ENCODE results near the gene SMG1.

SMG1 gene

DNA sequence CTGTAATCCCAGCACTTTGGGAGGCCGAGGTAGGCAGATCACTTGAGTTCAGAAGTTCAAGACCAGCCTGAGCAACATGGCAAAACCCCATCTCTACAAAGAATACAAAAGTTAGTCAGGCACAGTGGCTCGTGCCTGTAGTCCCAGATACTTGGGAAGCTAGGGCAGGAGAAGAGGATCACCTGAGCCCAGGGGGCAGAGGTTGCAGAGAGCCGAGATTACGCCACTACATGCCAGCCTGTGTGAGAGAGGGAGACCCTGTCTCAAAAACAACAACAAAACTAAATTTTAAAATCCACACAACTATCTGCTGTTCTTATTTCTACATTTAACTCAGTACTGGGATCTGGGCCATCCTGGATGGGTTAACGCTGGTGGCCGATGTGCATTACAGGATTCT is 83.6 kb downstream of the SMG1 start:
- DNase-seq, result no peak

DNA sequence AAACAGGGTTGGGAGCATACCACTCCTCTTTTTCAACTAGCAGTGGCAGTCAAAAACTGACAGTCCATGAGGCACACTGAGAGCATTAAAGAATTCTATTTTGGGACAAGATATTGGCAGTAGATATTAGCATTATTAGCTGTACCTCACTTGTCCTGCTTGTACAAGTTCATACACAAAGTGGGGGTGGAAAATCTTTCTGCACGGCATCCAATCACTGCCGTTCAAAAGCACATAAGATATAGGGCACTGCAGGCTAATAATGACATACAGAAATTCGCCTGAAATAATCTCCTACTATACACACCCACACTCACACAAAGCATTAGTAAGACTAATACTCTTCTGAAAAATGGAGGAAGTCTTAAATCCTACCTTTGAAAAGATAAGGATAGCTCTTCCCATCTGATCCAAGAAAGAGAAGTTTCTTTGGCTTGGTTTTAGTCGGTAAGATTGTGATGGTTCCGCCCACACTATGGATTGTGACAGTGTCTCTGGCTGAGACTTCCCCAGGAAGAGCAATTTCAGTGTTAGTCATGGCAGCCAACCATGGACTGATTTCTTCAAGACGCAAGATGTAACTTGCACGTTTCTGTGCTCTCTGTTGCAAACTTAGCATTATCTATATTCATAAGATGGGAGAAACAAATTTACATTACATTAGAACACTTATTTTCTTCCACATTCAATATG is 84.2 kb downstream of the SMG1 start:
- no peak for DNase-seq

DNA sequence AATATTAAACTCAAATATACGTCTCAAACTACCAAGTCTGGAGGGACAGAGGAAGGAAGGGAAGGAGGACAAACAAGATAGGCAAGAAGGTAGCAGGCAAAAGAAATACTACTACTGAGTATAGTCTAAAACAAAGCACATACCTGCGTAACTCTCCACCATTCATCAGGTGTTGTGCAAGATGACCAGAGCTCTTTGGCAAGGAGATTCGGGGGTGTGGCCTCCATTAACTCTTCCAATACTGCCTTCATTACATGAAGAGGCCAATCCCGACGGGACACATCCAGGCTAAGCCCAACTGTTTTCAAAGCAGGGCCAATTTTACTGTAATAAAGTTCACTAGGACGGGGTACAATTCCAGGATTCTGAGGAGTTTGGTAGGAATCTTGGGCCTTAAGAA is 86.7 kb downstream of the SMG1 start:
- DNase-seq, result no peak

DNA sequence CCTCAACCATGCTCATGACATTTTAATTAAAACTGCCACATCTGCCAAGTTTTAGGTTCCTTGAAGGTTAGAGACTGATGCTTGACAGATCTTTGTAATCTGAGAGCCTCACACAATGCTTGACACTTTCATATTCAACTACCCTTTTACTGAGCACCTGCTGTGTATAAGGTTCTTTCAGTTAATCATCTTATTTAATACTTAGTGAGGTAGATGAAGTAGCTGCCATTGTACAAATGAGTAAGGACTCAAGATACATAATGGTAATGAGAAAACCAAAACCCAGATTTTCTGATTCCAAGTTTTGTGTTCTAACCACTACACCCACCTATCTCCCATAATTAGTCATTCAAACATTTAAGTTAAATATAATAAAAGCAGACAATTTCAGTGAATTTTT is 89.5 kb downstream of the SMG1 start:
- no peak for DNase-seq

DNA sequence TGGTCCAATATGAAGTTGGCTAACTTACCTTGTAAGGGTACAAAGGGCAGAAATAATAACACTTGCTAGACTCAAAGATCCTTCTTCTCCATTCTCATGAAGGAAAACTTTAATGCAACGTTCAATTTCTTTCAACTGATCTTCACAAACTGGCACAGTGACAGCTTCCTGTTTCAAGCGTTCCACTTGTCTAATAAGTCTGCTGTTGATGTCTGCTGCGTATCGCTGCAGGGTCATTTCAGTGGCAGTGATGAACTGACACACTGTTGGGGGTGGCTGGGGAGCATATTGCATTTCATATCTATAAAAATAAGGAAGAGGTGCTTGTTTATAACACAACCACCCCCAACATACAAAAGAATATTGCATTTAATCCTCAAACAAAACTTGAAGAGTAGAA is 91.3 kb downstream of the SMG1 start:
- no peak for DNase-seq

DNA sequence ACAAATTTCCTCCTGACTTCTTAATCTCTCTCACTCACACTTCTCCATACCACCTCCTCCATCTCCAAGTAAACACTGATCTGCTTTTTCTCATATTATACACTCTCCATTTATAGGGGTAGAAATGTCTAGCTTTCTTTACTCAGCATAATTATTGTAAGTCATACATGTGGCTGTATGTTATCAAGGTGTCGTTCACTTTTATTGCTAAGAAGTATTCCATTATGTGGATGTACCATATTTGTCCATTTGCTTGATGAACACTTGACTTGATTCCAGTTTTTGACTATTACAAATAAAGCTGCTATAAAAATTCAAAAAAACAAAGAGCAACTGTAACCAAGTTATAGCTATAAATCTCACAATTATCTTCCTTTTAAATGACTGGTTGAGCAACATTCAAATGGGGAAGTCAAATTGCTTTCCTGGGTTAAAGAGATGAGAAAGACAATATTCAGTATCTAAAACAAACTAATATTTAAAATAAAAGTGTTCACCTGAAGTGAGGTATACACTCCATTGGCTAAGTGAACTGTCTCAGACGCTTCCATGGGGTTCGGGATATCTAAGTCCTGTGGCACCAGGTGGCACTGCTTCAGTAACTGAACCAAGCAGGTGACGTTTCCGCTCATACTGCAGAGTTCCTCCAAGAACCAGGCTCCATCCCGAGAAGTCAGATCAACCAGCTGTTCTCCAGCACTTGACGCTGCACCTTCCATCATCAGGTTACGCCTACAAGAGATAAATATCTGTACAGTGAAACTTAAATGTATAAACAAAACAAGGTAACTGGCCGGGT is 92.3 kb downstream of the SMG1 start:
- DNase-seq, result no peak

DNA sequence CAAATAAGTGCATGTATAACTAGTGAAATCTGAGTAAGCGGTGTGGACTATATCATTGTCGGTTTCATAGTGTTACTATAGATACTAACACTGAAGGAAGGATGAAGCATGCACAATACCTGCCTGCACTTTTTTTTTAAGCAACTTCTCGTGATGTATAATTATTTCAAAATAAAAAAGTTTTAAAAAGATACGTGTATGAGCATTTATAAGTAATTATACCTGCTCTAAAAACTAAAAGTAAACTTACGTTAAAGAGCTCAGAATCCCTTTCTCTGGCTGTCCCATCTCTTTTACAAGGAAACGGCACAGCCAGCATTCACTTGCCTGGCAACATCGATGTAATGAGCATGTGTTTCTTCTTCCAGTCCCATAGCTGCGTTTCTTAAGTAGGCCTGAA is 93.6 kb downstream of the SMG1 start:
- DNase-seq, result no peak

DNA sequence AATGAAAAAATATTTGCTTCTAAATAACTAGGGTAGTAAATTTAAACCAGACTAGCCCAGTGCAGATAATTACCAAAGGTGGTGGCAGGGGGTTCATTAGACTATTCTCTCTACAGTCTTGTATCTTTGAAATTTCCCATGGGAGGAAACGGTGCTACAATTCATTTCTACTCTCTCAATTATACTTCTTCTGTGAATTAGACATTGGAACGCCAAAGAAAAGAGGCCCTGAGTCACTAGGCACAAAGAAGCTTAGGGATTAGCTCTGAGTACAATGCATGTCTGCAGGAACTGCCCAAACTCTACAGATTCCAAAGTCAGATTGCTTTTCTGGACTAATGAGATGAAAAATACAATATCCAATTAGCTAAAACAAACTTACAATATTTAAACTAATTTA is 94.2 kb downstream of the SMG1 start:
- no peak for DNase-seq

DNA sequence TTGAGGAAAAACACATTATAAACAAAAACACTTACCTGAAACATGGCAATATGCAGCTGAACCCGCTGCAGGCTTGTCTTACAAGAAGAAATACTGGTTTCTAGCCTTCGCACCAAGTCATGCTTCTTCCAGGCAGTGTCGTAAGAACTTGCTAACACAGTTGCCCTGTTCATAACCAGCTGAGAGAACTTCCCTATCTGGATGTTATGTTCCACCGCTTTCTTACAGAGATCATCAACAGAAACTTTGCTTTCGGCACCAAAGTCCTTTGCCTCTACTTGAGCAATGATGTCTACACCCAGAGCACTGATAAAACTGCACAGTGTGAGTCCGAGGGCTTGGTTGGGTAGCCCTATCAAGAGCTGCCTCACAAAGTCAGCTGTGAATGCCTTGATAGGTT is 97.0 kb downstream of the SMG1 start:
- no peak for DNase-seq

DNA sequence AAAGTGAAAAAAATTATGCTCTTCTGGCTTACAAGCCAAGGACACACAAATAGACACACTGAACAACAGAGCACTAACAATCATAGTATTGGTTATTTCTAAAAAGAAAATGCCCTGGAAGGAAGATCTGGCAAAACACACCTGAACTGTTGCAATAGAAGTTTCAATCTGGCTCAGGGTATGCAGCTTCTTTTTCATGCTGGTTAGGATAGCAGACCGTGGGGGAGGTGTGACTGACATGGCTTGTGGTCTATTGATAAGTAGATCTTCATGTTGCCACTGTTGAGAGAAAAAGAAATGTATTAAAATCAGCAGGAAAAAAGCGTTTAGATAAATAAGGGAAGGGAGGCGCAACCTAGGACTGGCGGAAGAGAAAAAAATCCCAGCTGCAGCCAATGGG is 98.3 kb downstream of the SMG1 start:
- DNase-seq, result no peak

DNA sequence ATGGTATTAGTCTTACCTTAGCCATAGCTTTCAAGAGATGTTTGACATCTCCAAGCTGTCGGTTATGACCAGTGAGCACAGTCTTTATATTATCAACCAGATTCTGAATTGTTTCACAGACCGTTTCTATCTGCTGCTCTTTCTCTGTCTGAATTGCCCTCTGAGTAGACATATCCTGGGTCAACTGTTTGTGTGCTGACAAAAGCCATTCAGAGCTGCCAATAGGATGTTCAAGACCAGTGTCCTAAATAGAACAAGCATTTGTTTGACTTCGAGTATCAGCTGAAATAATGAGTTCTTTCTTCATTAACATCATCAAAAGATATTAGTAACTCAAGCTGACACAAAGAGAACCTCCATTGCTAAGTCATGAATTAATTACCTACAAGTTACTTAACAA is 109.9 kb downstream of the SMG1 start:
- DNase-seq, result no peak

DNA sequence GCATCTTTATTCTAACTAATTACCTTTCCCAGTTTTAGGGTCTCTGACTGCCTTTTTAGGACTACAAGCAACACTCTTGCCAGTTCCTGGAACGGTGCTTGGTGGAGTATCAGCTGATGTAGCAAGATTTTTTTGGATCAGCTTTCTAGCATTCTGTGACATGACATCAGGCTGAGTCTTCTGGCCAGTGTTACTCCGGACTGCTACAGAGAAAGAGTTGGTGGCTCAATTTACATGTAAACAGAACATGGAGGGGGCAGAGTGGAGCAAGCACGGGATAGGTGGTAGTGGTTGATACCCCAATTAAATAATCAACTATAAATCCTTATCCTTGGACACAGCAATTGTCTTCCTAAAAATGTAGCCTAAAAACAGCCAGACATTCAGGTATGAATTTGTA is 114.3 kb downstream of the SMG1 start:
- DNase-seq, result no peak

DNA sequence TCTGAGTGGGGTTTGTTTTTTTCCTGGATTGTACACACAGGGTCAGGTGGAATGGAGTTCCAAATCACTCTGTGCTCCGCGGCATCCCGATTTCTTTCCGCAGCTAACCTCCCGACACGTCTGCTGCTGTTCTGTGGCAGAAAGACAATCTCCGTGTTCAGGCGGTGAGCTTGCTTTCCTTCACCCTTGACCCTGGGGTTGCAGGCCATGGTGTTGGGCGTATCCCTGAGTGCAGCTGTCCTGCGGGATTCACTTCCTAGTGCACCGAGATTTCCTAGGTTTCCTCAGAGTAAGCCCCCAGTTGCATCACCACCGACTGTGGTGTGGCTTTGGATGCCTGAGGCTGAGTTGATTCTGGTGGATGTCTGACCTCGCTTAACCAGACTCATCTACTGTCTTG is 117.0 kb downstream of the SMG1 start:
- no peak for DNase-seq

DNA sequence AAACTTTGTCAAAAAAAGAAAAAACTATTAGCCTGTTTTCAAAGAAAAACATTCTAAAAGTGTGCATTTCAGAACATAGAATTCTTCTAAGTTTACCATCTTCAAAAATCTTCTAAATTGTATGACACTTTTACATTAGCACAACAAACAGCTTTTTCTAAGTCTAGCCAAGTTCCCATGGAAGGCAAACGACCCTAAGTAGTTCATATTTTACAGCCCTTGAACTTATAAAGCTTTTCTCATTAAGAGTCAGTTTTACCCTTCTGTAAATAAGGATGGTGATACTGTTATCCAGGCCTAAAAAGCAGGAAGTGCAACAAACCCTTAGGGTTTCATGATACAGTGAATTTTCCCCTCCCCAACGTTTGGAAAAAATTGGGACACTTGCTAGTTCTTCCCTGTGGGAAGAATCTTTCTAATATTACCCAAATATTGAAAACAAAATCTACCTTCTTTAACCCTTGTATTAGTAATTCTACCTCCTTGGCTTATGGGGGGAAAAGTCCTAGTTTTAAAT is 120.9 kb downstream of the SMG1 start:
- no peak for DNase-seq

DNA sequence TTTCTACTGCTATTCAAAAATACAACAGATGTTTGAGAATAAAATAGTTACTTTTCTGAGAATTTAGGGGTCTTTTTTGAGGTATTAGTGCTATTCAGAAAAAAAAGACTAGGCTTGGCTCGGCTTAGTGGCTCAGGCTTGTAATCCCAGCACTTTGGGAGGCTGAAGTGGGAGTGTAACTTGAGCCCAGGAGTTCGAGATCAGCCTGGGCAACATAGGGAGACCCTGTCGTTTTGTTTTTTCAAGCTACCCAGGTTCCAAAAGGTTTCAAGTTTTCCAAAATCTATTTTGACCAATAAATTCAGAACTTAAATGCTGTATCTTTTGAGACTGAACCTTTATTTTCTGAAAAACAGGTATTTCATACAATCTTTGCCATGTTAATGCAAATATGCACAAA is 121.7 kb downstream of the SMG1 start:
- no peak for DNase-seq

DNA sequence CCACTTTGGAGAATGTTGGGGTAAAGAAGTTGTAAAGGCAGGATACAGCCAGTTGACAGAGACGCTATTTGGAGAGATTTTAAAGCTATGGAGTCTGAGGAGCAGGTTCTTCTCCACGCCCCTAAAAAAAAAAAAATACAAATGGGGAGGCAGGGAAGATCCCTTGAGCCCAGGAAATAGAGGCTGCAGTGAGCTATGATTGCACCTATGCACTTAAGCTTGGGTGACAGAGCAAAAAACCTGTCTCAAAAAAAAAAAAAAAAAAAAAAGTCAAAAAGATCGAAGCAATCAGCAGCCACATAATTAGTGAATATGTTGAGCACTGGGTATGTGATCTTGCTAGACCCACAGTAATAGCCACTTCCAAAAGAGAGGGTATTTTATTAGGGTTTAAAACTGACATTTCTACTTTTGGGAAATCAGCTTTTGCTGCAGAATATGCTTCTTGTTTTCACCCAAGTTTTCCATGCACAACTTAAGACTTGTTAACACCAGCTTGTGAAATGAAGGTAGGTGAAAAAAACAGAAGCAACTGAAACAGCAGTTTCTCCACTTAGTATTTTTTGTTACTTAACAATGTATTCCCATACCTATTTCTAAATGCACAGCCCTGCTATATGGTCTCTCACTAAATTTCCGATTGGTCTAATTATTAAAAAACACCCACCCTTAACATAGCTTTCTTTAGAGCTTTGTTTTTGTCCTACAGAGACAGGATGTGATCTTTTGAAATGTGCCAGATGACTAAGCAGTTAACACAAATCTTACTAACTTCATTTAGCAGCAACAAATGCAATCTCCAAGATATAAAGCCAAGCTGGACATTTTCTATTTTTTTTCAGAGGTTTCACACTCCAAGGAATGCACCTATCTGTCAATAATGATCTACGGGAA is 122.4 kb downstream of the SMG1 start:
- peak in 1 of 2 experiments; percentile 47 for DNase-seq

DNA sequence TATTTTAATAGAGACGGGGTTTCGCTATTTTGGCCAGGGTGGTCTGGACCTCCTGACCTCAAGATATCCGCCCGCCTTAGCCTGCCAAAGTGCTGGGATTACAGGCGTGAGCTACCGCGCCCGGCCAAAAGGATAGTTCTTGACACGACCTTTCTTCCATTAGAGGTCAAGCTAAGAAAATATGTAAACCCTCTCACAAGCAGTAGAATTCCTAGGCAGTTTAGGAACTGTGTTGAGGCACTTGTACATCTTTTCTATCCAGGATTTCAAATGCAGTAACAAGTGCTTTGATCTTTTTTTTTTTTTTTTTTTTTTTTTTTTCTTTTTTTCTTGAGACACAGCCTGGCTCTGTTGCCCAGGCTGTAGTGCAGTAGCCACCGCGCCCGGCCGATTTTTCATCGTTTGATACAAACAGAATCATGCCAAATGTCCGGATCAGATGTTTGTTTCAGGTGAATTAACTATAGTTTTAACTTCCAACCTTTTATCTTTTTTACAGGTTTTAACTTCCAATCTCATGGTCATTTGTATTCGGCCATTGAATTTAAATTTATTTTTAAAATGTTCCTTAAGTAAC is 123.4 kb downstream of the SMG1 start:
- DNase-seq, result no peak

DNA sequence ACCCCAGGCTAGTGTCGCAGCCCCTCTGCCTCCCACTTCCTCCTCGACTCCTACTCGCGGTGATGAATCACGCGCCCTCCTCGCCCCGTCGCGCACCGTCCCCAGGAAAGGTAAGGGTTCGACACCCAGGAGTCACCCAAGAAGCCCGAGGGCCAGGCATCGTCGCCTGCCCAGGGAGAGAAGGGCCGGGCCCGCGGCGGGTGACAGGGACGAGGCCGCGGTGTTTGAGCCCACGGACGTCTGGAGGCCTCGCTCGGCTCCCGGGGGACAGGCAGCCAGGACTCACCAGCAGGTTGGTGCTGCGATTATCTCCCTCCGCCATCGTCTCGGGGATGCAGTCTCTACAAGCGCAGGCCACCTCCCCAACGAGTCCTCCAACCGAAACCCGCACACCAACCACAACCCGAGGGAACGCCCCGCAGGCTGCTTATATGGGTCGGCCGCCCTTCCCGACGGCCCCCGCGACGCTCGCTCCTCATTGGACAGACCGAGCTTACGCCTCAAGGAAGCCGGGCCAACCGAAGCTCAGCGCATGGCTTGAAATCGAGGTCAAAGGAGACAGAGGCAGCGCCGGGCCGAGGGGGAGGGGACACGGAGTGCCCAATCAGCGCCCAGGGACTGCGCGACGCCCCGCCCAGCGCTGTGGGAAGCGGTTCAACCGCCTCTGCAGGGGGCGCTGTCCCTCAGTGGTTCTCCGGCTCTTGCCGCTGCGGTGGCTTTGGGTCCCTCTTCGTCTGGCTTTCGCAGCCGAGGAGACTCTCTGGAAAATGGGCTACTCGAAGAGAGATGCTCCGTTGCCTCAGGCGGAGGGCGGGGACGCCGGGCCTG is 124.8 kb downstream of the SMG1 start, which contains the start of gene ARL6IP1:
ARL6IP1 (minus strand) TSS at position 405 of the 828 bp plus-strand sequence; CDS start at position 322, 83 bp downstream.
- DNase-seq, result peak; percentile 92

DNA sequence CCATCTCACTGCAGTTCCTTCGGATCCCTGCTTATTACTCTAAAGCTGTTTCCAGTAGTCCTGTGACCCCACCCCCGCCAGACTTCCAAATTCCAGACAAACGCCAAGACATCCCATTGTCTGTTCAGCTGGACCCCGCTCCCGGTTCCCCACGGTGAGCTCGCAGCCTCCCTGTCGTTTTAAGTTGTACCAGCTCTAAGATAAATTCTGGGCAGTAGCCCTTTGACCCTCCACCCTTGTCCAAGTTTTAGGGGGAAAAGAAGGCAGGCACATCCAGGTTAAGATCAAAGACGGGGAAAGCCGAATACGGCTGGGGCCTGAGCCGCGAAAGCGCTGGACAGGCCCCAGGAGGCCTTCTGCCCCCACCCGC is 125.4 kb downstream of the SMG1 start:
- no peak for DNase-seq

DNA sequence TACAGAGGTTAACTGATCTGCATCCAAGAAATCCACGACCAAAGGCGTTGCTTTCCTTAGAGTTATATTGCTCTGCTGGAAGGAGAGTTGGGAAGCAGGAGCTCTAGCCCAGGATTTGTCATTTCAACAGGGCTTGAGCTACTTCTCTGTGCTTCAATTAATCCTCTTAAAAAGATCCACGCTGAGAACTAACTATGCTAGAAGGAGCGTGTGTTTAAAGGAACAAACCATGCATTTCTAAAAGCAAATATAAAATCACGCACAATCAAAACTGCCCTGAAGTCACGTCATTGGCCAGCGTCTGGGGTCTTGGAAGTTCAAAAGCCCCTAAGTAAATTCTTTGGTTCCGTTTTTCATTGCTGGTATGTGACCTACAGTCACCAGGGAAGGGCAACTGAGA is 125.9 kb downstream of the SMG1 start:
- DNase-seq, result no peak

DNA sequence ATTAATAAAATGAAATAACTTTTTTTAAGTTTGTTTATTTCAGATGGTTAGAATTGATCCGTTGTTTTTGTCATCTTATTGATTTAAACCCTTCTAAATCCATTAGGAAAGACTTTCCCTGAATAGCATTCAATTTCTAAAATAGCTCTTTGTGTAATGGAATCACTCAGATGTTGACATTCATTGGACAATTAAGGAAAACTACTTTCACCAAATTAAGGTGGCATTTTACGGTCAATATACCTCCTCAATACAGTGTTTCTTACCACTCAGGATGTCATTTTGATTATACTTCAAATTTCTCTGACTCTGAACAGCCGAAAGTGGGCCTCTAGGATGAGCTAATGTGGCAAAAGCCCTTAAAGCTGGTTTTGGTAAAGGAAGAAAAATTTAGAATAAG is 126.7 kb downstream of the SMG1 start:
- no peak for DNase-seq

DNA sequence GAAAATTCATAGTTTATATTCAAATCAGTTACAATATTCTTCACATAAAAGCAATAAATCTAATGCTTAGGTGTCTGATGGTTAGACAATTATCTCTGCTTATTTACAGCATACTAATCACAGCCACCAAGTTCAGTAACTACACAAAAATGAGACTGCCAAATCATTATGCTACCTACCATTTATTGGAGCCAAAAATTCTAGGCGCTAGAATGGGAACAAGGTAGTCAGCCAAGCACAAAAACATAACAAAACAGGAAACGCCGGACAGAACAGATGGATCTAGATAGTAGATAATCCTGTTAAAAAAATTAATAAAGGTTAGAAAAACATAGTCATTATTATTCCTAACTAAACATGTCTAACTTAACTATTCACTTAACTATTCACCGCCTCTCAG is 128.5 kb downstream of the SMG1 start:
- DNase-seq, result no peak
